HG03060 (cell line): Measurements from ENCODE around the gene DIP2C.
"Not testable (repeated sequence)": the region's sequence is repeated elsewhere in the genome, so short reads cannot be mapped to it uniquely, and the experiment has no call there.

ENCODE experiments used
- ATAC-seq: cut with Tn5 transposase; IDR thresholded peaks from one replicate; pipeline ENCODE4 v1.9.1; 2021; ENCODE audit warnings: low read depth, moderate number of reproducible peaks; ENCODE audit not compliant: unreplicated experiment

DIP2C gene

GRCh38 chr10:644076-644942 is 45.2 kb downstream of the DIP2C start:
- no peak for ATAC-seq

- ATAC-seq = no peak
Observed at GRCh38 chr10:642186-642890, 47.1 kb downstream of the DIP2C start.

GRCh38 chr10:641149-642010 is 48.1 kb downstream of the DIP2C start:
- no peak for ATAC-seq

DNA sequence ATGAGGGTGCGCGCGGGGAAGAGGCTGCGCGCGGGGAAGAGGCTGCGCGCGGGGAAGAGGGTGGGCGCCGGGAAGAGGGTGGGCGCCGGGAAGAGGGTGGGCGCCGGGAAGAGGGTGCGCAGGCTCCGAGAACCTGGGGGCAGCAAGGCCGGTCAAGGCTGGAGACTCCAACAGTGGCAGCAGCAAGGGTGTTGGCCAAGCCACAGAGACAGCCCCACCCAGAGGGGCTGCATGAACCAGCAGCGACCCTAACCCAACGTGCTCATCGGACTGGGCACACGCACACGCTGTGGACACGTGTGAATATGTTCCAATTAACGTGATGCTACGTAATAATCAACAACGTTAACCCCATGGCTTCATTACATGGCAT is 48.8 kb downstream of the DIP2C start:
- ATAC-seq = no peak

DNA sequence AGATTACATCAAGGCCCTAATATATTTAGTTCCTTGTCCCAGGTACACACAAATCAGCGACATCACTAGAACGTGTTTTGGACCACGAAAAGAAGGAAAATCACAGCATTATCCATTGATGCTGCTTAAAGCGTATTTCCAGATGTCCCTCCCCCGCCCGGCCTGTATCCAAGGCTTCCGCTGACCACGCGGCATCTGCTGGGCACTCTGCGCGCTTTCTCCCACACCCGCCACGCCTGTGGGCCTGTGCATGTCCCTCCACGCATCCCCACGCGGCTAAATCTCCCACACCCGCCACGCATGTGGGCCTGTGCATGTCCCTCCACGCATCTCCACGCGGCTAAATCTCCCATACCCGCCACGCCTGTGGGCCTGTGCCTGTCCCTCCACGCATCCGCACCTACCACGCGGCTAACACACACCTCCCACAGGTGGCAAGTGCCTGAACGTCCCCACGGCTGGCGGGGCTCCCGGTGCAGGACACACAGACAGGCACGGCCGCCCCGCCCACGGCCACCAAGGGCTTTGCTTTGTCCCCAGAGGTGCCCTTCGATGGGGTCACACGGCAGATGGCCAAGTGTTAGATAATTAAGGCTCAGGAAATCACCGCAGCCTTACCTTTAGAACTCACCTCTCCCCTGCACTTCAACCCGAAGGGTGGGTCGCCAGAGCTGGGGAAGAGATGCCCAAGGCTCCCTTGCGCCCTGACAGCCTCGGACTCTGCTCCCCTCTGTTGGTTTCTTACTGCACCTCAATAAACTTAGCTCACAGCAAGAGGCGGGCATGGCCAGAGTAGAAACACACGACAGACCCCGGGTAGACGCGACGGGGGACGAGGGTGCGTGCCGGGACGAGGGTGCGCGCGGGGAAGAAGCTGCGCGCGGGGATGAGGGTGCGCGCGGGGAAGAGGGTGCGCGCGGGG is 49.5 kb downstream of the DIP2C start:
- no peak for ATAC-seq

DNA sequence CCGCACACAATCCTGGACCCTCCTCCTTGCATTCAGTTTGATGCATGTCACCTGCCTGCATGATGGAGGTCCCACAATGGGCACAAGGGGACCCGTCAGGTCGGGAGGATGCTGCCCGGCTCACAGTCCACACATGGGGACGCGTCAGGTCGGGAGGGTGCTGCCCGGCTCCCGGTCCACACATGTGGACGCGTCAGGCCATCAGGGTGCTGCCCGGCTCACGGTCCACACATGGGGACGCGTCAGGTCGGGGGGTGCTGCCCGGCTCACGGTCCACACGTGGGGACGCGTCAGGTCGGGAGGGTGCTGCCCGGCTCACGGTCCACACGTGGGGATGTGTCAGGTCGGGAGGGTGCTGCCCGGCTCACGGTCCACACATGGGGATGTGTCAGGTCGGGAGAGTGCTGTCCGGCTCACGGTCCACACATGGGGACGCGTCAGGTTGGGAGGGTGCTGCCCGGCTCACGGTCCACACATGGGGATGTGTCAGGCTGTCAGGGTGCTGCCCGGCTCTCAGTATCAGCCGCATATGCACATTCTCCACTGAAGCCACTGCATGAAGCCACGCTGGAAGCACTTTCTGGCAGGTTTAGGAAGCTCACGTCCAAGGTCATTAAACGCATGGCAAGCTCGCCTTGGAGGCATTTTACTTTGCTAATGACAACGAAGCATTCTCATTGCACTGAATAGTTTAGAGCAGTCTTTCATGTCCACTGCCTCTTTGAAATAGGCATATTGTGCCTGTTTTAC is 50.3 kb downstream of the DIP2C start:
- no peak for ATAC-seq

DNA sequence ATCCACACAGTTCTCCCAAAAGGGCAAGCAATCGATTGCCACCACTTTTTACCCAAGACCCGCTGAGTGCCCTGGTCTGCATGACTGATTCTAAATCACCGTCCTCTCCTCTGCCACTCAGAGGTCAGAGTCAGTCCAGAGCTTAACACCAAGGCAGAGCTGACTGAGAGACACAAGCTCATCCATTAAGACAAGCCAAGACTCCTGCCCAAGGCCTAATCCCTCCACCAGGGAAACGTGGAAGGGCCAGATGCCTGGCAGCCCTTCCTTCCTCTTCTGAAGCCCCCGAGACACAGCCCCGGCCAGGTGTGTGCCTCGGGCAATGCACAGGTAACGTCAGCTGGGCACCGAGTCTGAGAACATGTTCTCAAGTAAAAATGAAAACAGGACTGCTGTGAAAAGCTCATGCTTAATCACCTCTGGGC is 51.7 kb downstream of the DIP2C start:
- ATAC-seq = no peak

GRCh38 chr10:637221-637620 is 52.2 kb downstream of the DIP2C start:
- no peak for ATAC-seq

- ATAC-seq = no peak
Observed at GRCh38 chr10:636769-637168, 52.7 kb downstream of the DIP2C start.

DNA sequence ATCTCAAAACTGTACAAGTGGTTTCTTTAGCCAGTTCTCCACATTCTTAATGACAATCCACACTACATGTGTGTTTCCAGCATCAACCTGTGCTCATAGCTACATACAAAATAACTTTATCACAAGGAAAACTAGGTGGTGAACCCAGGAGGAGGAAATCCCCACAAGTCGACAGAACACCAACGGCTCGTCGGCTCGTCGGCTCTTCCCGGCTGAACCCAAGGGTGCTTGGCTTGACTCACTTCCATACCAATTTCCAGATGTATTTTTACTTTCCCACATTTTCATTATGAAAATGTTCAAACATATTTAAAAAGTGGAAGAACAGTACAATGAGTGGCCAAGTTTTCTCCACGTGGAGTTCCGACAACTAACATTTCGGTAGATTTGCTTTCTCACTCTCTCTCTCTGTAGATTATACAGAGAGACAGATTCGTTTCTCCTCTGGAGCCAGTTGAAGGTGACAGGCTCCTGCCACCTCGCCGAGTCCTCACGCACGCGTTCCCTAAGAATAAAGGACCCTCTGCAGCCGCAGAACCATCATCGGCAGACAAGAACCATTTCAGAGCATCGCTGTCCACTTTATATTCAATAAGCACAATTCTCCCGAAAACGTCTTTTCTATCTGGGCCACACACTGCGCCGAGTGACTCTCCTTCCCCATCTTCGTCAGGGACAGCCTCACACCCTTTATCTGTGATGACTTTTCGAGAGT is 53.3 kb downstream of the DIP2C start:
- ATAC-seq = no peak

DNA sequence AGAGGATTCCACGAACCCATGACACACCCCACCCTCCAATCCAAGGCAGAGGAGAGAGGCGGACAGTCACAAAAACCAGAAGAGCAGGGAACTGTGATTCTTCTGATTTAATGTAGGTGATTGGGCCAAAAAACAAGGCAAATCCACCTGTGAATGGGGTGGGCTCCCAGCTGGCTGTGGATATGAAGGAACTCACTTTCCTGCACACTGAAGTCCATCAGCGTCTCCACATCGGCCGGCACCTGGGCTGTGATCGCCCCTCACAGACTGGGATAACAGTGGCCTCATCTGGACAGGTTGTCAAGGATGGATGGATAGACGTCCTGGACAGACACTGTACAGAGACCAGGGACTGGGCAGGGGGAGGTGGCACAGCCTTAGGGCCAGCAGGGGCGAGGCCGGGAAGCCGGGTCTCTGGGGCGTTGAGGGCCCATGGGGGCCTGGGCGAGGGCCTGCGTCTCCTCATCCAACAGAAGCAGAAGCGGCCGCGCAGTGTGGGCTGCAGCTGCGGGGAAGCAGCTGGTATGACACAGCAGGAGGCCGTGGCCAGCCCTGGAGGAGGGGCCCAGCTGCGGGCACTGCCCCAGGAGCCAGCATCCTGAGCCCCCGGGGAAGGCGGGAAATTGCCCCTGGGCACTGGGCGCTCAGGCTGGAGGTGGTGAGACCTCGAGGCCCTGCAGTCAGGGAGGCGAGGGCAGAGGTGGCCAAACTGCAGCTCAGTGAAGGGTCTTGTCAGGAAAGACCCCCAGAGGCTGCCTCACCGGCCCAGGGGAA is 54.2 kb downstream of the DIP2C start:
- no peak for ATAC-seq

GRCh38 chr10:634256-634655 is 55.2 kb downstream of the DIP2C start:
- ATAC-seq = no peak

DNA sequence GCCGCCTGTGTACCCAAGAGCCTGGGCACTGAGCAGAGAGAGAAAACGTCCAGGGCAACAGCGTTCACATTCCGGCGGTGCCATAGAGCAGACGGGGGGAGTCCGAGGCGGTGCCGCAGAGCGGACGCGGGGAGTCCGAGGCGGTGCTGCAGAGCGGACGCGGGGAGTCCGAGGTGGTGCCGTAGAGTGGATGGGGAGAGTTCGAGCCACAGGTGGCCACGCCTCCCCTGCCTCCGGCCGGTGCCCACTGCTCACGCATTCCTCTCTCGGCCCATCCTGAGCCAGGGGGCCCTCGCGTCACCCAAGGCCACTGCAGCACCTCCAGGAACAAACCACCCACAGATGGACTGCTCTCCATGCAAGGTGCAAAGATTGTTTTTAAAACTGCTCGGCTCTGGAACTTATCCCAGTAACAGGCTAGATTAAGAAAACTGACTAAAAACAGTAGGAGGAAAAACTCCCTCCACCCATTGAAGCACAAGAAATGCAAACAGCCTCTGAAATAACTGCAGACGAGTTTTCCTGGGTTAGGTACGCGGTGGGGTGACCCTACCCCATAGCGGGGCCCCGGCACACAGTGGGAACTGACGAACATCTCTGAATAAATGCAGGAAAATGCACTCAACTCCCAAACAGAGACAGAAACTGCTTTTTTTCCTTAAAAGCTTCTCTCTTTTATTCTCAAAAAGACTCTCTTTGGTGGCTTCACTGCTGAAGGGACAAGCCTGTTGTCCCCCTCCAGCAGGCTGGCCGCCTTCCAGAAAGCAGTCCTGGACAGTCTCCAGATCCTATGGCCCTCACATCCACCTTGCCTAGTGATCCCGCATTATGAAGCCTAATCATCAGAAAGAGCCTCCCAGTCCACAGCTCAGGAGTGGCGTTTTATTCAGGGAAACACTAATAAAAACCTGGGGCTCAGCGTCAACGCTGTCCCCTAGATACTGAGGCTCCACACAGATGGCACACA is 55.9 kb downstream of the DIP2C start:
- ATAC-seq = no peak

- not testable (repeated sequence) for ATAC-seq
Observed at GRCh38 chr10:632807-633177, 56.7 kb downstream of the DIP2C start.

GRCh38 chr10:632155-632806 is 57.2 kb downstream of the DIP2C start:
- ATAC-seq = not testable (repeated sequence)

- no peak for ATAC-seq
Observed at GRCh38 chr10:631266-631665, 58.2 kb downstream of the DIP2C start.
